ENCODE results near the gene PES1.
"Not testable (repeated sequence)": the region's sequence is repeated elsewhere in the genome, so short reads cannot be mapped to it uniquely, and the experiment has no call there.

The PES1 gene

DNA sequence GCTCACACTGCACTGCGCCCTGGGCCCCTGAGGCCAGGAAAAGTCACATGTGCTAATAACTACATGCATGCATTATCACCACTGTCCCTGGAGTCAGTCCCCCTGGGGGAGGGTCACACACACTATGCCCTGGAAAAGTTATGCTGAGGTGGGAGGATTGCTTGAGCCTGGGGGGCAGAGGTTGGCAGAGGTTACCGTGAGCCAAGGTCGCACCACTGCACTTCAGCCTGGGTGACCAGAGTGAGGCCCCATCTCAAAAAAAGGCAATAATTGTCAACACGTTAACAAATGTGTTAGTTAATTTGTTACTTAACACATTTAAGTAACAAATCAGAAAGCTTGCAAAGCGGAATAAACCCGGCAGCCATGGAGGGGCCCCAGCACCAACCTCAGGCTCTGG is 31.8 kb downstream of the PES1 start:
- TF ChIP-seq ZFX (IDR thresholded peaks at IDR 0.05): no peak
- TF ChIP-seq CTCF (conservative IDR thresholded peaks at IDR 0.05): no peak
- no peak overlapping the region for H3K27ac ChIP-seq

DNA sequence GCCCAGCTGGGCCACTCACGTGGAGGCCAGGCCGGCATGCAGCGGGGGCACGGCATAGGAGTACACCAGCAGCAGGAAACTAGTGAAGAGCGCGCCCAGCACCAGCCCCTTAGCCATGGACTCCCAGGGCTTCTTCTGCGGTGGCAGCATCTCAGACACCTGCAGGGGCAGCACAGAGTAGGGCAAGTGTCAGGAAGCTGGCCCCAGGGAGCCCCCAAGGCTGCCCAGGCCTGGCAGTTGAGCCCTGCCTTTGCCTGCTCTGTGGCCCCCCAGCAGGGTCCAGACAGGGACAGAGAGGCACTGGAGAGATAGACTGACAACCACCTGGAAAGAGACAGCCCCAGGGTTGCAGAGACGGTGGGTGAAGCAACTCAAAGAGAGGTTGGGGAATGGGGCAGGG is 34.5 kb downstream of the PES1 start:
- no peak overlapping the region for H3K27ac ChIP-seq
- TF ChIP-seq ZFX (IDR thresholded peaks at IDR 0.05) (no peak), CTCF (conservative IDR thresholded peaks at IDR 0.05) (no peak)

- no peak overlapping the region for H3K27ac ChIP-seq
- TF ChIP-seq CTCF (conservative IDR thresholded peaks at IDR 0.05) (no peak), ZFX (IDR thresholded peaks at IDR 0.05) (no peak)
These were observed 35.3 kb downstream of the PES1 start for GRCh38 chr22:30556388-30556787.

DNA sequence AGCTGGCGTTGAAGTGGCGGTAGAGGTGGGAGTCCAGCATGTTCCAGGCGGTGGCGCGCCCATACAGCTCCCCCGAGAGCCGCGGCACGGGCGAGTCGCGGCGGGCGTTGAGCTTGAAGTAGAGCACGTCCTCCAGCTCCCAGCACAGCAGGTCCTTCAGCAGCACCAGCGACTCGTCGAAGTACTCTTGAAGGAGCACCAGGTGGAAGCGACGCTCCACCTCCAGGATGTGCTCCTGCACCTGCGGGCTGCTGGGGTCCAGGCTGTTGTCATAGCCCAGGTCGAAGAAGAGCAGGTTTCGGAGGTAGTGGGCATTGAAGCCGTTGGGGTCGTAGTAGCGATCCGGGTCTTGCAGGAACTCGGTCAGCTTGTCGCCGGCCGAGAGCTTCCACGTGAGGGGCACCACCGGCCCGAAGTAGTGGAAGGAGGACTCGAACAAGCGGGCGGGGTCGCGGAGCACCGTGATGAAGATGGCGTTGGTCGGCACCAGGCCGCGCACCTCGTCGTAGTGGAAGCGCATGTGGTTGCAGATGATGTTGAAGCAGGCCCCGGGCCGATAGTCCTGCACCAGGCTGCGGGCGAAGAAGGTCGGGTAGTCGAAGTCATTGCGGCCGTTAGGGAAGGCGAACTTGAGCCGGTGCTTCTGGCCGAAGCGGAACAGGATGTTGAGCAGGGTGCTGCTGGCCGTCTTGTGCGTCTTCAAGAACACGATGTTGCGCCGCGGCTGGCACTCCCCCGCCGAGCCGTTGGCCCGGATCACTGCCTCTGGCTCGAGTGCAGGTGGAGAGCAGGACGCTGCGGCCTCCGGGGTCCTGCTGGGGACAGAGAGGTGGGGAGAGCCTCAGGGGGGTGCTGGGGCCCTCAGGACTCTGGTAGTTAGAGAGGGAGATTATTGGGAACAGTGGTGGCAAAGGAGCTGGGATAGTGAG is 36.2 kb downstream of the PES1 start:
- H3K27ac ChIP-seq: no peak overlapping the region

DNA sequence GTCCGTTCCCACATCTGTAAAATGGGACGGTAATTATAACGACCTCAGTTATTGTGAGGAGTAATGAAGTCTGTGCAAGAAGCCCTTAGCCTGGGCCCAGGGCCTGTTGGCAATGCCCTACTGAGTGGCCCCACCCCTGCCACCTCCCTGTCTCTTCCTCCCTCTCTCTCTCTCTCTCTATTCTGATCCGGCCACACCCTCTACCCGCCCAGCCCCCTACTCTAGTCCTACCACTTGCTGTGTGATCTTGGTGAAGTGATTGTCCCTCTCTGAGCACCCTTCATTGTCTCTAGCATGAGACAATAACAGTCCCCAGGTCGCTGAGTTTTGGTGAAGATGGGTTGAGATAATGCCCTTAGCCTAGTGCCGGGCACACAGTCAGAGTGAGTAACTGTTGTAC is 37.7 kb downstream of the PES1 start:
- H3K27ac ChIP-seq: no peak overlapping the region
- no peak for TF ChIP-seq ZFX (IDR thresholded peaks at IDR 0.05)
- no peak for TF ChIP-seq CTCF (conservative IDR thresholded peaks at IDR 0.05)

More for the DNA sequence above, 36.2 kb downstream of the PES1 start:
- TF ChIP-seq CTCF (conservative IDR thresholded peaks at IDR 0.05): no peak
- no peak for TF ChIP-seq ZFX (IDR thresholded peaks at IDR 0.05)

DNA sequence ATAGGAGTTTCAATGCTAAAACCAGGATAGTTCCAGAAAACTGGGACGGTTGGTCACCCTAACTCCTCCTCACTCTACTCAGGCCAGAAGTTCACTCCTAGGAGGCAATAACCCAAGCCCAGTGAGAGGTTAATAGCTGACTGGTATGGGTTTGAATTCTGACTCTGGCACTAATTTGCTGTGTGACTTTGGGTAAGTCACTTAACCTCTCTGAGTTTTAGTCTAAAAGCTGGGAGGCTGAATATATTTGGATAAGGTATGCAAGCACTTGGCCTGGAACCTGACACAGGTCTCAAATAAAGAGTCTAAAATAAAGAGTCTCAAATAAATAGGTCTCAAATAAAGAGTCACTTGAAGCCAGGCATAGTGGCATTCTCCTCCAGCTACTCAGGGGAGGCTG is 39.0 kb downstream of the PES1 start:
- no peak overlapping the region for H3K27ac ChIP-seq
- TF ChIP-seq CTCF (conservative IDR thresholded peaks at IDR 0.05): no peak
- TF ChIP-seq ZFX (IDR thresholded peaks at IDR 0.05): no peak

DNA sequence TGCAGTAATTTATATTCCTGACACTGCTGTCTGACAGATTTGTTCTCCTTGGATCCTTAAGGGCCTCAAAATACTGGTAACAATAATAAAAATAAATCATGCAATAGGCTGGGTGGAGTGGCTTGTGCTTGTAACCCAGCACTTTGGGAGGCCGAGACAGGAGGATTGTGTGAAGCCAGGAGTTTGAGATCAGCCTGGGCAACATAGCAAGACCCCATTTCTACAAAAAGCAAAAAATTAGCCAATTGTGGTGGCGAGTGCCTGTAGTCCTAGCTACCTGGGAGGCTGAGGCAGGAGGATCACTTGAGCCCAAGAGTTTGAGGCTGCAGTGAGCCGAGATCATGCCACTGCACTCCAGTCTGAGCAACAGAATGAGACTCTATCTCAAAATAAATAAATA is 39.9 kb downstream of the PES1 start:
- H3K27ac ChIP-seq: not testable (repeated sequence)

- TF ChIP-seq CTCF (conservative IDR thresholded peaks at IDR 0.05): no peak
- no peak for TF ChIP-seq ZFX (IDR thresholded peaks at IDR 0.05)
- H3K27ac ChIP-seq: no peak overlapping the region
These were observed 44.5 kb downstream of the PES1 start for GRCh38 chr22:30547188-30547587.
